GM04503 (cell line): Measurements from ENCODE around the gene ERBB2.
A peak's percentile ranks its signal among the peaks of the same experiment; 100 is the strongest.
"Not testable (repeated sequence)": the region's sequence is repeated elsewhere in the genome, so short reads cannot be mapped to it uniquely, and the experiment has no call there.

Experiments used
- DNase-seq: peaks from one replicate; pipeline ENCODE4 v3.0.0-alpha.2; 2012; ENCODE audit warnings: low read depth

ERBB2 gene

DNA sequence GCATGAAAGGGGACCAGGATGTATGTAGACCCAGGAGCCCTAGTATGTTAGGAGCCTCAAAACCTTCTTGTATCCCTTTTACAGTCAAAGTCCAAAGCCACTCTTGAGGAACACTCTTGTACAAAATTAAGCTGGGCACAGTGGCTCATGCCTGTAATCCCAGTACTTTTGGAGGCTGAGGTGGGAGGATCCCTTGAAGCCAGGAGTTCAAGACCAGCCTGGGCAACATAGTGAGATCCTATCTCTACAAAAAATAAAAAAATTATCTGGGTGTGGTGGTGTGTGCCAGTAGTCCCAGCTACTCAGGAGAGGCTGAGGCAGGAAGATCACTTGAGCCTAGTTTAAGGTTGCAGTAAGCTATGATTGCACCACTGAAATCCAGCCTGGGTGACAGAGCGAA, 26.1 kb downstream of the ERBB2 start:
- not testable (repeated sequence) for DNase-seq

DNA sequence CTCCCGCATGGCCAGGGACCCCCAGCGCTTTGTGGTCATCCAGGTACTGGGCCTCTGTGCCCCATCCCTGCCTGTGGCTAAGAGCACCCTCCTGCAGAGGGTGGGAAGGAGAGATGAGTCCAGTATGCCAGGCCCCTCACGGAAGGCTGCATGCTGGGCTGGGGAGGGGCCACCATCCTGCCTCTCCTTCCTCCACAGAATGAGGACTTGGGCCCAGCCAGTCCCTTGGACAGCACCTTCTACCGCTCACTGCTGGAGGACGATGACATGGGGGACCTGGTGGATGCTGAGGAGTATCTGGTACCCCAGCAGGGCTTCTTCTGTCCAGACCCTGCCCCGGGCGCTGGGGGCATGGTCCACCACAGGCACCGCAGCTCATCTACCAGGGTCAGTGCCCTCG, 26.8 kb downstream of the ERBB2 start:
- no peak for DNase-seq

DNA sequence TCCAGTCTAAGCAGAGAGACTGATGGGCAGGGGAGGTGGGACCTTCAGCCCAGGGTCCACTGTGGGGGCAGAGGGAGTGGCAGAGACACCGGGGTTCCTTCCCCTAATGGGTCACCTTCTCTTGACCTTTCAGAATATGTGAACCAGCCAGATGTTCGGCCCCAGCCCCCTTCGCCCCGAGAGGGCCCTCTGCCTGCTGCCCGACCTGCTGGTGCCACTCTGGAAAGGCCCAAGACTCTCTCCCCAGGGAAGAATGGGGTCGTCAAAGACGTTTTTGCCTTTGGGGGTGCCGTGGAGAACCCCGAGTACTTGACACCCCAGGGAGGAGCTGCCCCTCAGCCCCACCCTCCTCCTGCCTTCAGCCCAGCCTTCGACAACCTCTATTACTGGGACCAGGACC, 27.7 kb downstream of the ERBB2 start:
- DNase-seq: no peak

DNA sequence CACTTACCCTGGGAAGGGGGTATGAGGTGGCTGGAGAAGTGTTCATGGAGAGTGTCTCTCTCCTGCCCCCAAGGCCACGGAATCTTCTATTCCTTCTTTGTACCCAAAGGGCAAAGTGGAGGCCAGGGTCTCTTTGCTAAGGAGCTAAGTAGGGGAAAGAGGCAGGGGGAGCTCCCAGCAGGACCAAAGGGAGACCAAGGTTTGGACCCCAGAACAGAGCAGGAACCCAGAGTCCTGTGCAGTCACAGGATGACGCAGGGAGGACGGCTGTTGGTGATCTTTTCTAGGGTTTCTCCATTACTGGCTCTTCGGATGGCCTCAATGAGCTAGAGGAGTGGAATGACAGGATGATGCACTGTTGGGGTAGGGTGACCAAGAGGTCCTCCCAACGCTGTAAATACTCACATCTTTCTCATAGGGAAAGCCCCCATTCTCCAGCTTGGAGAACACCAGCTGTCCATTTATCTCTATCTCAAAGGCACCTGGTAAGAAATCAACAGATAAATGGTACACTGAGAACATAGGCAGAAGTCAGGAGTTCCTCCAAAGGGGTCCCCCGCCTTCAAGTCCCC, 29.5 kb downstream of the ERBB2 start:
- no peak for DNase-seq

DNA sequence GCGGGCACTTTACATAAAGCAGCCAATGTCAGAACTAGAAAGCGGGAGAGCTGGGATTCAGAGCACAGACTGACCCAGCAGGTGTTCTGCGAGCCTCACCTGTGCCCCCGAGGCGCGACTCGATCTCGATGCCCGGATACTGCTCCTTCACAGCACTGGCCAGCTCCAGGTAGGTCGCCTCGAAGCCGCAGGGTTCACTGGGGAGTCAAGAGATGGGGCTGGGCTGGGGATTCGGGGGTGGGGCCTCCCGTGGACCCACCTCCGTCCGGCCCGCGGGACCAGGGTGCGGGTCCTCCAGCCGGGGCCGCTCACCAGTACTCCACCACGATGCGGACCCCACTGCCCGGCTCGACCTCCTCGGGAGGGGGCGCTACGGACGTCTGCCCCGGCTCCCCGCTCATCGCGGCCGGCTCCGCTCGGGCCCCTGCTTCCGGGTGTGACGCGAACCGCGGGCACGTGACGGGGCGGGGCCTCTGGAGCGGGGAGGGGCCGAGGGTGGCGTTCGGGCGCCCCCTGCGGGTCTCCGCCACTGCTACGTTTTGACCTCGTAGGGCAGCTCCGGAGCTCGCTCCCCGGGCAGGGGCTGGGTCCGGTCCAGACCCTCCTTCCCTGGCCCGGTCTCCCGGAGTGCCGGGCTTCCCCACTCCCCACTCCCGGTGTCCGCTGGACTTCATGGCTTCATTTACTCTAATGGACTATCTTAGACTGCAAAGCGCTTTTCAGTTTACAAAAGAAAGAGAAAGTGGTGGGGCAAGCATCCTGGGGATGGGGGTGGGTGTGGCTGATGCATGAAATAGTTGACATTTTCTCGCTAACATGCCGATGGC, 30.4 kb downstream of the ERBB2 start, which contains the start of gene MIEN1:
Gene MIEN1, minus strand, starts transcription at position 438 of the 827 bp plus-strand sequence. Its CDS starts 37 bp downstream, at position 401.
- peak; percentile 15 for DNase-seq

DNA sequence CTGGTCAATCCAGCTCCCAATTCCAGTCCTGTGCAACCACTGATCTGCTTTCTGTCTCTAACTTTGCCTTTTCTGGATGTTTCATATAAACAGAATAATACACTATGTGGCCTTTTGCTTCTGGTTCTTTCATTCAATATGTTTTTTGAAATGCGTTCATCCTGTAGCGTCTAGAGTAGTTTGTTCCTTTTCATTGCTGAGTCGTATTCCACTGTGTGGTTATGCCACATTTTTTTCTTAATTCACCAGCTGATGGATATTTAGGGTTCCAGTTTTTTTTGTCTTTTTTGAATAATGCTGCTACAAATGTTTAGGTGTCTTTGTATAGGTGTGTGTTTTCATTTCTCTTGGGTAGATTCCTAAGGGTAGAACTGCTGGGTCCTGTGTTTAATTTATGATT, 32.7 kb downstream of the ERBB2 start:
- no peak for DNase-seq

DNA sequence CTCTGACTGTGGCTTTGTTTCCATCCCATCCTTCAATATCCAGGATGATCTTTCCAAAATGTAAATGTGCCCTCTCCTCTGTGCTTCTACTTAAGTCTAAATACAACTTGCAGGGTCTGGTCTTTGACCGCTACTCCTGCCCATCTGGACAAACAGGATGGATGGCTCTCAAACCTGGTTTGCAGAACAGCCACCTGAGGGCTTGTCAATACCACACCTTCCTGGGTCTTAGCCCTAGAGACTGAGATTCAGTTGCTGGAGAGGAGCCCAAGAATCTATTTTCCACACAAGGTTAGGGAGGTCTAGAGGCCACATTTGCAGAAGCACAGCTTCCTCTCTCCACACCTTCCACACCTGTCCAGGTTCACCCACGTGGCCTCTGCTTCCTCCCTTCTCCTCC, 36.0 kb downstream of the ERBB2 start:
- DNase-seq: no peak

DNA sequence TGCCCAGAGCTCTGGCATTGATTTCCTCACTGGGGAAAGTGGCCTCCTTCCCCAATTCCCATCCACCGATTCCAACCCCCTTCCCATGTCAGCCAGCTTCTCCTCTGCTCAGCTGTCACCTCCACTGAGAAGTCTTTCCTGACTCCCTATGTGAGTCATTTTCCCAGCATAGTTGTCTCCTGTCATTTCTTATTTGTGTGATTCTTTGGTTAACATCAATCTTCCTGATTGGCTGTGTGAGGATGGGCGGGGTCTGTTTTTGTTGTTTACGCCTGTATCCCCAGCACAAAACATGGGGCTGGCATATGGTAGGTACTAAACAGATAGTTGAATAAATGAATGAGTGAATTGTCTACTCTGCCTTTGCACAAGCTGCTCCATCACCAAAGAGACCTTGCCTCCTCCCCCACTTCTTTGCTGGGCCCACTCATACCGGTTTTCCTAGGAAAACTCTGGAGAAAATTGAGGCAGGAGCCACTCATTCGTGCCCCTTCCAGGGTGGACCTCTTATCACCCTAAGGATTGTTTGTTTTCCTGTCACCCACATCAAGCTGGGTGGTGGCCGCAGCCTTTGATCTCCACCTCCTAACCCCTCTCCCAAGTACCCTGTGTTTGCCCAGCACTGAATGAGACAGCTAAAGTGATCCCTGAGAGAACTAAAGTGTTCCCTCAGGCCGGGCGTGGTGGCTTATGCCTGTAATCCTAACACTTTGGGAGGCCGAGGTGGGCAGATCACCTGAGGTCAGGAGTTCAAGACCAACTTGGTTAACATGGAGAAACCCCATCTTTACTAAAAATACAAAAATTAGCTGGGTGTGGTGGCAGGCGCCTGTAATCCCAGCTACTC, 36.7 kb downstream of the ERBB2 start:
- DNase-seq: no peak

DNA sequence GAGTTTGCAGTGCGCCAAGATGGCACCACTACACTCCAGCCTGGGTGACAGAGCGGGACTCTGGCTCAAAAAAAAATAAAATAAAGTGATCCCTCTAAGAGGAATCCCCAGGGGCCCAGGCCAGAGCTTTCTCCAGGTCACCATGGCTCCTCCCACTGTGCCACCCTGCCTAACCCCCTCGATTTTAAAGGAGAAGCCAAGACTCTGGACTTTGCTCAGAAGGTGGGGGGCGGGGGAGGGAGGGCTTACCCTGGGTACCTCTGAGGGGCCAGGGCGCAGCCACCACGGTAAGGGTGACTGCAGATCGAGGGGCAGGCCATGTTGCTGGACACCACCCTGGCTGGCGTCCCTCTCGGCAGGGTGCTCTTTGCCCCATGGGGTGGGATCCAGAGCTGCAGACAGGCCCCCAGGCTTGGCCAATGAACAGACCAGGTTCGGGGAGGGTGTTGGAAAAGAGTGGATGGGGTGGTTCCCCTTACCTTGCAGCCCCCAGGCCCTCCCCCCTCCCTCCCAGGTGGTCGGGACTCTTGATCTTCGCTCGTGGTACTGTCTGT, 37.4 kb downstream of the ERBB2 start:
- no peak for DNase-seq

DNA sequence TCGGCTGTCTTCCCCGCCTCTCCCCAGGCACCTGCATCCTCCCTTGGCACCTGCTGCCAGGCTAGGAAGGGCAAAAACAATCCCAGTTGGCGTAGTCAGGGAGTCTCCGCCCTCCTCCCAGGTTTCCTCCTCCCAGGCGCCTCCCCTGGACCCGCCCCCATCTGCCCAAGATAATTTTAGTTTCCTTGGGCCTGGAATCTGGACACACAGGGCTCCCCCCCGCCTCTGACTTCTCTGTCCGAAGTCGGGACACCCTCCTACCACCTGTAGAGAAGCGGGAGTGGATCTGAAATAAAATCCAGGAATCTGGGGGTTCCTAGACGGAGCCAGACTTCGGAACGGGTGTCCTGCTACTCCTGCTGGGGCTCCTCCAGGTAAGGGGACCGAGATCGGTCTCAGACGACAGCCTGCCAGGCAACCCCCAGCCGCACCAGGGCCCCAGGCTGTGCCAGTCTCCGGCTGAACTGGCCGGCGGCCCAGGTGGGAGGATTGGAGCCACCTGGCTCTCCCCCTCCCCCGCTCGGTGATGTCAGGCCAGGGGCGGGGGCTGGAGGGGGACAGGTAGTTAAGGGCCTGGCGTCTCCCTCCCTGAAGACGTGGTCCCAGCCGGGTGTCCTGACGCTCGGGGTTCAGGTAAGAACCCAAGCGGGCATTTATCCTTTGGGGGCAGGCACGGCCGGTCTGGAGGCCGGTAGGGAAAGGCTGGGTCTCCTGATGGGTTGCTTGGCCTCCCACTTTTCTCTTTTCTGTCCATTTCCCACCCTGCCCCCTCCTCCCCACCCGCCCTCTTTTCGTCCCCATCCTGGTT, 38.1 kb downstream of the ERBB2 start, which contains the start of gene GRB7:
Gene GRB7, plus strand, starts transcription at position 179 of the 808 bp plus-strand sequence. CDS start 4,364 bp downstream, outside the sequence.
- DNase-seq: no peak

DNA sequence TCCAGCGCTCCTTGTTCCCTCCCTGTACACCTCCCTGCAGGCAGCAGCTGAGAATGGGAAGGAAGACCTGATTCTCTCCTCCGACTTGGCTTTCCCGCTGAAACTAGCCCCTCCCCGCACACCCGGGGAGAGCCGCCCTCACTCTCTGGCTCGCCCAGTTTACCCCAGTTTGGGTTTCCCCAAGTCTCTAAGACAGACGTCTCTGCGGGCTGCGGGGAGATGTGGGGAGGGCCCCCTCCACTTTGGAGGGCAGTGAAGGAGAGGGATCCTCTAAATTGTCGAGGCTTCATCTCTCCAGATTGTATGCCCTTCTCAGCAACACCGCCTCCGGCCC, 38.7 kb downstream of the ERBB2 start:
- no peak for DNase-seq

DNA sequence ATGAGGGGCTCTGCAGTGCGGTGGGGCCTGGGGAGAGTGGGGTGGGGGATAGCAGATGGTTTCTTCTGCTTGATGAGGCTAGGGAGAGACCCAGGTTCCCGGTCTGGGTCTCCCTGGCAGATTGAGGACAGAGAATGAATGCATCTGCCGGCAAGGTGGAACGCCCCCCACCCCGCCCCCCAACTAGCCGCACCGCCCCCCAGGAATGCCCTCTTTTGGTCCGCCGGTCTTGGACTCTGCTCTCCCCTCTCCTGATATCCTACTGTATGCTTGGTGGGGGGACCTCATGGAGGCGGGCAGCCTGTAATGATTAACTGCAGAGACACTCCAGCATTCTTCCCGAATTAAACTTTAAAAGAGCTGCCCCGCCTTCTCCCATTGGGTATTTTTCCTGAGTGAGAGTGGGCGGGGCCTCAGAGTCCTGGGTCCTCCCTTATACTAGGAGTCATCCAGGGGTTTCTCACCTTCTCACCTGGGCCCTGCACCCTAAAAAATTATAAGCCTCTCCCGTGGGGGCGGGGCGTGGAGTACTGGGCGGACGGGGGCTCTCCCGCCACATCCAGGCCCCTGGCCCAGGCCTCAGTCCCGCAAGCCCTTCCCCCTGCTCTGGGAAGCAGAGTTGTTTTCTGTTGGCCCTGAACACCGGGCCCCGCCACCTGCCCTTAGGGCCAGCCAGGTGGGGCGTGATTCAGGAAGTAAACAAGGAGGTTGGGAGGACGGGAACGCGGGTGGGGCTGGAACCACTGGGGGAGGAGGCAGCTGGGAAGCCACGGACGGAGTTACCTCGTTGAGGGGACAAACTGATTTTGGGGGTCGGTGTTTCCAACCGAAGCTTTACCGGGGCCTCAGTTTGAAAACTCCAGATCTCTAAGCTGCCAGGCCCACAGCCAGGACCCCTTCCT, 39.4 kb downstream of the ERBB2 start:
- no peak for DNase-seq

DNA sequence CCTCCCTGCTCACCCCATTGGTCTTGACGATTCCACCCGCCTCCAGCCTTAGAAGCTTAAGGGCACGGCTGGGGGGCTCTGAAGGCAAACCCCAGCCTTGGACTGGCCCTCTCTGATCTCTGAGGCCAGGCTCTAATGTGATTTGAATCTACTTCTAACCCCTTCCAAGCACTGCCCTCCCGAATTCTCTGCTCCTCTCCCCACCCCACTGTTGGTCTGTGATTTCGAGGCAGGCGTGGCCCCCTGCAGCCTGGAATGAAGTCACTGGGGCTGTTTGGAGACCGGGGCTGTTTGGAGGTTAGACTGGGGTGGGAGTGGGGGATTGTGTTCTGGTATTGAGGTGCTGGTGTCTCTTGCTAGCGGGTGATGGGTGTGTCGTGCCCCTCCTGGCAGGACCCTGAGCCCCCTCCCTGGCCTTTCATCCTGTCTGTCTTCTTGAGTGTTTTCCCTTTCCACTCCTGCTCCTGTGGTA, 40.1 kb downstream of the ERBB2 start:
- DNase-seq: no peak

DNA sequence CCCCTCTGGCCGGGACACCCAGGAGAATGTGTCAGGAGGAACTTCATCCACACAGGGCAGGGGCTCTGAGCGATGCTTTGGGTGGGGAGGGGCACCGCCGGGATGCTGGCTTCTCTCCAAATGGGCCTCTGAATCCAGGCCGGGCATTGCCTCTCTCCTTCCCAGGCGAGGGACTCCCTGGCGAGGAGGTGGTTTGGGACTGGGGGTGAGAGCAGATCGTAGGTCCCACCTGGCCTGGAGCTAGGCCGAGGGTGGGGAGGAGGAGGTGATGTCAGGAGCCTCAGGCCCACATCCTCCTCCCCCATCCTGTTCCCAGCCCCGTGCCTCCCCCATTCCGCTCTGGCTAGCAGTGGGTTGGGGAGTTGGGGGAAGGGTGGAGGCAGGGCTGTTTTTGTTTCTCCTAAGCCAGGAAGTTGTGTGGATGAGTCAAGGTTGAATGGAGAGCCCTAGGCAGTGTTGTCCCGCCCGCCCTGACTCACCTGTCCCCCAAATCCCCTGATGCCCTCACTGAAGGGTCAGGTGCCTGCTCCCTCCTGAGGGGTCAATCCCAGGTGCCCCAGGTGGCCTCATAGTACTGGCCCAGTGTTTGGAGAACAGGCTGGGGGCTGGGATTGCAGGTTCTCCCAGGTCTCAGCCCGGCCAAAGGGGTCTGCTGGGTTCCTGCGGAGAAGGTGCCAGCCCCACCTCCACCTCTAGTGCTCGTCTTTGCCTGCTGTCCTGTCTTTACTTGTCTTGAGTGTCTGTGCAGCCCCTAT, 40.7 kb downstream of the ERBB2 start:
- no peak for DNase-seq

DNA sequence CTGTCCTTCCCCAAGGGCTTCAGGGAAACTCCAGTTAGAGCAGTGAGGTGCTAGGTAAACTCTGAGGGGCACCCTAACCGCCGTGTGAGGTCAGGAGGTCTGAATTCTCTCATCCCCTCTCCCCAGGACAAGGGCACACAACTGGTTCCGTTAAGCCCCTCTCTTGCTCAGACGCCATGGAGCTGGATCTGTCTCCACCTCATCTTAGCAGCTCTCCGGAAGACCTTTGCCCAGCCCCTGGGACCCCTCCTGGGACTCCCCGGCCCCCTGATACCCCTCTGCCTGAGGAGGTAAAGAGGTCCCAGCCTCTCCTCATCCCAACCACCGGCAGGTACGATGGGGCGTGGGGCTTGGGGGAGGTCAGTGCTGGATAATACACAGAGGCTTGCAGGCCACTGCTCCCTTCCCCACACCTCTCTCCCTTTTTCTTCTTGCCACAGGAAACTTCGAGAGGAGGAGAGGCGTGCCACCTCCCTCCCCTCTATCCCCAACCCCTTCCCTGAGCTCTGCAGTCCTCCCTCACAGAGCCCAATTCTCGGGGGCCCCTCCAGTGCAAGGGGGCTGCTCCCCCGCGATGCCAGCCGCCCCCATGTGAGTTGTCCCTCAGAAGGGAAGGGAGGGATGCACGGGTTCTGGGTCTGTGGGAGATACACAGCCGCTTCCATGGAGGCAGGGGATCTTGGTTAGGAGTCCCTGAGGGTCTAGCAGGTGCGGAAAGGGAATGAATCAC, 42.4 kb downstream of the ERBB2 start:
- no peak for DNase-seq

DNA sequence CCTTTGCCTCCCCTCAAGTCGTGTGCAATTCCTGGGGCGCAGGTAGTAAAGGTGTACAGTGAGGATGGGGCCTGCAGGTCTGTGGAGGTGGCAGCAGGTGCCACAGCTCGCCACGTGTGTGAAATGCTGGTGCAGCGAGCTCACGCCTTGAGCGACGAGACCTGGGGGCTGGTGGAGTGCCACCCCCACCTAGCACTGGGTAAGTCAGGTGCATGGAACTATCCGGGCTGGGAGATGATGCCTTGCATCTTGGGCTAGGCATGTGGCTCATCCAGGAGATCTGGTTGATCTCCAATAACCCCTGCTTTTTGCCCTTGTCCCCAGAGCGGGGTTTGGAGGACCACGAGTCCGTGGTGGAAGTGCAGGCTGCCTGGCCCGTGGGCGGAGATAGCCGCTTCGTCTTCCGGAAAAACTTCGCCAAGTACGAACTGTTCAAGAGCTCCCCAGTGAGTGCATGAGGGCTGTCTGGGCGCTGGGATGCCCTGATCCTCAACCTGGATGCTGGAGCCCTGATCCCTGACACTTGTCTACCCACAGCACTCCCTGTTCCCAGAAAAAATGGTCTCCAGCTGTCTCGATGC, 43.1 kb downstream of the ERBB2 start:
- no peak for DNase-seq

DNA sequence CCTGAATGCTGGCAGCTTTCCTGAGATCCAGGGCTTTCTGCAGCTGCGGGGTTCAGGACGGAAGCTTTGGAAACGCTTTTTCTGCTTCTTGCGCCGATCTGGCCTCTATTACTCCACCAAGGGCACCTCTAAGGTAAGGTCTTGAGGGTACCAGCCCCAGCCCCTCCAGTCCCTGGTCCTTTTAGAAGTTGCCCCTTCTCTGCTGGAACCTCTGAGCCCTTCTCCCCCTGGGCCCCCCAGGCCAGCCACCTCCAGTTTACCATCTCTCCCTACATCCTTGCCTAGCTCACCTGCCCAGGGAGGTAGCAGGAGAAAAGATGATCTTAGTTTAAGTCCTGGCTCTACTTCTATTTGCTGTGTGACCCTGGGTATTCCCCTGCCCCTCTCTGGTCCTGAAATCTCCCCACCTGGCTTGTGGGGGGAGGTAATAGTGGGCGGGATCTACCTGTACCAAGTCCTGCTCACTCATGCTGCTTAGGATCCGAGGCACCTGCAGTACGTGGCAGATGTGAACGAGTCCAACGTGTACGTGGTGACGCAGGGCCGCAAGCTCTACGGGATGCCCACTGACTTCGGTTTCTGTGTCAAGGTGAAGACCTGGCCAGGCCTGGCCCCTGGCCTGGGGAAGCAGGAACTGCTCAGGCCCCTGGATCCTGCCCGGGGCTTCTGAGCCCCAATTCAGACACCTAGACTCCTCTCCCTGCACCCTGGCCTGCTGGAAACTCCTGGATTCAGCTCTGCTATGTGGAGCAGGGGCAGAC, 44.4 kb downstream of the ERBB2 start:
- no peak for DNase-seq

DNA sequence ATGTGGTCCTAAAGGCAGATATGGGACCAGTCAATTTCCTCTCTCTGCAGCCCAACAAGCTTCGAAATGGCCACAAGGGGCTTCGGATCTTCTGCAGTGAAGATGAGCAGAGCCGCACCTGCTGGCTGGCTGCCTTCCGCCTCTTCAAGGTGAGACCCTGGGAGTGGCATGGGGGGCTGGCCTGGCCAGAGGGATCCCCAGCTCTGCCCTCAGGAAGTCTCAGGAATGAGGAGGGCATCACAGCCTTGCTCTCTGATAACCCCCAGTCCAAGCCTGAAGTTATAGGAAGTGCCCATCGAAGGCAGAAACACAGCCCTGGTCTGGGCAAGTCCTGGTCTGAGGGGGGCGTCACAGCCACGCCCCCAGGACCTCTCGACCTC, 45.0 kb downstream of the ERBB2 start:
- DNase-seq: no peak
